C4-2B (cell line): ENCODE data around the gene ALDOC.

ENCODE experiments used
- H3K27ac ChIP-seq: fragments of 450-650 bp; 2 replicates; pipeline ENCODE4 v1.5.1; 2017
- CTCF ChIP-seq: fragments of 450-650 bp; conservative IDR thresholded peaks from 2 replicates; pipeline ENCODE4 v1.5.1; 2017; ENCODE audit warnings: mild to moderate bottlenecking
- ZFX ChIP-seq: fragments of 450-650 bp; IDR thresholded peaks from 2 replicates; pipeline ENCODE4 v1.6.1; 2017

The ALDOC gene

GRCh38 chr17:28573966-28574480 is 2.7 kb downstream of the ALDOC start:
- no peak overlapping the region for H3K27ac ChIP-seq
- TF ChIP-seq CTCF = no peak
- TF ChIP-seq ZFX = no peak

DNA sequence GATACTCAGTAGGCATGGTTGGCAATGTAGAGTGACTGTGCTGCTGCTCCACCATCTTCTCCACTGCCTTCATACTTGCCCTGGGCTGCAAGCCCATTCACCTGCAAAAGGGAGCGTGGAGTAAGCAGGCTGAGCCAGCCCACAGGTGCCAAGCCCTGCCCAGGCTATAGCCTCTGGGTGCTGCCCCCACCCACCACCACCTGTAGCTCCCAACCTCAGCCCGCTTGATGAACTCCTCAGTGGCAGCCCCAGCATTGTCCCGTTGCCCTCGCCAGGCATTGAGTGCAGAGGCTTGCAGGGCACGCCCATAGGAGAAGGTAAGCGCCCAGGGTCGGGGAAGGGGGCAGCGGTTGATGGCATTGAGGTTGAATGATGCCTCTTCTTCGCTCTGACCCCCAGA is 3.2 kb downstream of the ALDOC start:
- TF ChIP-seq CTCF = no peak
- no peak for TF ChIP-seq ZFX
- no peak overlapping the region for H3K27ac ChIP-seq

DNA sequence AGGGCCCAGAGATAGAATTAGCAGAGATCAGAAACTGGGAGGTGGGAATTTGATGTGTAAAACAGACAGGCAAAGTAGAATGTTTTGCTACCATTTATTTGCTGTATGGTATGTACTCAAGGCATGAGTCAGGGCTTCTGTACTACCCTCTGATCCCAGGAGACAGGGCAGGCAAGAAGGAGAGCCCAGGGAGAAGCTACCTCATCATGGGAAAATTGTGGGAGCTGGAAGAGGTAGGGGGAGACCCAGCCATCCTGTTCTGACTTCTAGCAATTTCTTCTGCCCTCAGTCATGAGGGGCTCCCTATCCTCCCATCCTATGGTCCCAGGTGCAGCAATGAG is 3.7 kb downstream of the ALDOC start:
- no peak for TF ChIP-seq ZFX
- TF ChIP-seq CTCF = no peak

GRCh38 chr17:28572259-28573039 is 4.2 kb downstream of the ALDOC start:
- TF ChIP-seq ZFX (no peak), CTCF (no peak)
- no peak overlapping the region for H3K27ac ChIP-seq

More for the DNA sequence above, 3.7 kb downstream of the ALDOC start:
- no peak overlapping the region for H3K27ac ChIP-seq

DNA sequence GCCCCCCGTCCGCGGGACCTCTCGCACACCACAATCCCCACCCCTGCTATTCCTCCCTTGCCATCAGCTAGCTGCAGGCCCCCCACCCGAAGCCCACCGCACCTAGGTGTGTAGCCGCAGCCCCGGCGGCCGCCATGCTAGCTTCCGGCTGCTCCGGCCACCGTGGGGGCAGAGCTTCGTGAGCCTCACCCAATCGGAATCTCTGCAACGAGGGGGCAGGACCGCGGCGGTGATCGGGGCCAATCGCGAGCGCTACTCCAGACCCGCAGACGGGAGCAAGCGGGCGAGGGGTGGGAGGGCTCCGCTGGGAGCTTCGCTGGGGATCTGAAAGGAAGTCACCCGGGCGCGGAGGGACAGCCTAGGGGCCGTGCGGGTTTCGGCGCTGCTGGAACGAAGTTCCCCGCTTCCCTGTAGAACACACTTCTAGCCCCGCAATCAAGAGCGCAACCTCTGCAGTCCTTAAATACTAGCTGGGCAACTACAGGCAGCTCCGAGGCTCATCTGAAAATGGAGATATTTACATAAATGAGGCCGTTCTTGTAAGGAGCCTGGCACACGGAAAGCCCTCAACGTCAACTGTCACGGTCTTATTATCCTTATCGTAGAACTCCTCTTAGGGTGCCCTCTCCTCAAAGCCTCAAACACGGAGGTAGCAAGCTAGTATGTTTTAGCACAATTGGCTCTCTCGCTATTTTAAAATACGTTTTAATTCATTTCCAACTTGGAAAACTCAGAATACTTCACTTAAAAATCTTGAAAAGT is 5.2 kb downstream of the ALDOC start, which contains the start of gene PIGS:
Gene PIGS, minus strand, starts transcription at position 164 of the 762 bp plus-strand sequence. Its CDS starts 28 bp downstream, at position 136.
- H3K27ac ChIP-seq = peak within 1 kb of the TSS; percentile 84

GRCh38 chr17:28570716-28571360 is 5.9 kb downstream of the ALDOC start:
- H3K27ac ChIP-seq = peak overlapping the region; percentile 84
- no peak for TF ChIP-seq CTCF
- TF ChIP-seq ZFX = peak; percentile 59; the same call in 1 of the 2 replicates

More for the DNA sequence above, 5.2 kb downstream of the ALDOC start, which contains the start of gene PIGS:
- peak; percentile 20; the same call in 1 of the 2 replicates for TF ChIP-seq ZFX
- no peak for TF ChIP-seq CTCF
